ENCODE measurements around the gene KLHL14. TPM values are rescaled to one million over a fixed set of nuclear protein-coding genes. Genes with fewer than 3 reads are reported as not detected.

The KLHL14 gene, protein sequence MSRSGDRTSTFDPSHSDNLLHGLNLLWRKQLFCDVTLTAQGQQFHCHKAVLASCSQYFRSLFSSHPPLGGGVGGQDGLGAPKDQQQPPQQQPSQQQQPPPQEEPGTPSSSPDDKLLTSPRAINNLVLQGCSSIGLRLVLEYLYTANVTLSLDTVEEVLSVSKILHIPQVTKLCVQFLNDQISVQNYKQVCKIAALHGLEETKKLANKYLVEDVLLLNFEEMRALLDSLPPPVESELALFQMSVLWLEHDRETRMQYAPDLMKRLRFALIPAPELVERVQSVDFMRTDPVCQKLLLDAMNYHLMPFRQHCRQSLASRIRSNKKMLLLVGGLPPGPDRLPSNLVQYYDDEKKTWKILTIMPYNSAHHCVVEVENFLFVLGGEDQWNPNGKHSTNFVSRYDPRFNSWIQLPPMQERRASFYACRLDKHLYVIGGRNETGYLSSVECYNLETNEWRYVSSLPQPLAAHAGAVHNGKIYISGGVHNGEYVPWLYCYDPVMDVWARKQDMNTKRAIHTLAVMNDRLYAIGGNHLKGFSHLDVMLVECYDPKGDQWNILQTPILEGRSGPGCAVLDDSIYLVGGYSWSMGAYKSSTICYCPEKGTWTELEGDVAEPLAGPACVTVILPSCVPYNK
- 0.52 TPM for total RNA-seq

DNA sequence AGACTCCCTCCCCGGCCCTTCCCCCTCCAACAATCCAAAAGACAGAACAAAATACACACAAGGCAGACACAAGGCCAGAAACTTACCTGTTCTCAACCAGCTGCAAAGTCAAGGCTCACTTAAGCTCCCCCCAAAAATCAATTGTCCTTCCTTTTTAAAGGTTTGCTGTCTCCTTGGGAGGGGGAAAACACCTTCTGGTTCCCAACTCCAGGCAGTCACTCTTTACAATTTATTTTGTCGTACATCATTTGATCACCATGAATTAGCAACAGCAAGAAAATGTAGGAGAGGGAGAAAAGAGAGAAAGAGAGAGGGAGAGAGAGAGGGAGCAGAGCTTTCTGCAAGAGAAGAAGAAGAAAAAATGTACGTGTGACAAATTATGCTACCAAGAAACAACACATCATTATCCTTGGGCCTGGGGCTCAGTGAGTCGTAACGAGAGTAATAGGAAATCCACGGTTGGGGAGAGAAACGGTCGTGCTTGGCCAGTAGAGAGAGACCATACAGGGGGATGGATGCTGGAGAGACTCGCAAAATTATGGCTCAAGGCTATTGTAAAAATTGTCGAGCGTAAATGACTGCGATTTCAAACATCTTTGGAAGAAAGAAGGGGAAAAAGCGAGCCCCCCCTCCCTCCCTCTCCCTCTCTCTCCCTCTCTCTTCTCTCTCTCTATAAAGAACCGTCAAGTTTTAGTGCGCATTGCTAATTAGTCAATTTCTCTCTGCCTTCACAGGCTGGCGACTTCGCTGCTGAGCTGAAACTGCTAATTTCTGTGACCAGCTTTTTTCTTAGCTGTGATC lies at the start of gene KLHL14:
KLHL14 (minus strand) TSS at position 443 of the 801 bp plus-strand sequence. CDS start 2,432 bp downstream, outside the sequence.
- H3K36me3 ChIP-seq (ENCODE audit: control insufficient read depth in 3 of 3, insufficient read depth in 3 of 3, low read length in 3 of 3): no peaks in the 10 kb centered on the region
- peaks cover 10 to 11% (median 11%) of the 10 kb centered on the region in 3 donors for H3K4me1 ChIP-seq (ENCODE audit: control insufficient read depth in 3 of 3, insufficient read depth in 3 of 3, low read length in 3 of 3)
- no peak within 1 kb of the TSS for H3K9ac ChIP-seq (ENCODE audit: low read depth in 1 of 3, low read length in 3 of 3)
- H3K9me3 ChIP-seq (ENCODE audit: control insufficient read depth in 3 of 3, low read length in 3 of 3): no peaks in the 10 kb centered on the region
- H3K27ac ChIP-seq (ENCODE audit: low read depth, low read length): no peak within 1 kb of the TSS
- H3K27me3 ChIP-seq (ENCODE audit: control insufficient read depth in 3 of 3, insufficient read depth in 3 of 3, low read length in 3 of 3): peaks cover 26 to 30% (median 29%) of the 10 kb centered on the region in 3 donors
- peak within 1 kb of the TSS in 1 of 3 donors; percentile 22 for H3K4me3 ChIP-seq (ENCODE audit: low read length in 3 of 3)

DNA sequence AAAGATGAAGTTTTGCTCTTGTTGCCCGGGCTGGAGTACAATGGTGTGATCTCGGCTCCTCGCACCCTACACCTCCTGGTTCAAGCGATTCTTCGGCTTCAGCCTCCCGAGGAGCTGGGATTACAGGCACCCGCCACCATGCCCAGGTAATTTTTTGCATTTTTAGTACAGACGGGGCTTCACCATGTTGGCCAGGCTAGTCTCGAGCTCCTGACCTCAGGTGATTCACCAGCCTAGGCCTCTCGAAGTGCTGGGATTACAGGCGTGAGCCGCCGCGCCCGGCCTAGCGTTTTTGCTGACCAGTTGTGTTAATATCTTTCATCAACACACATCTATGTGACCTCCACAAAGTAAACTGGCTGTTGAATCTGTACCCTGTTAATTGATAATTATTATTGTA lies 49.4 kb upstream of the KLHL14 start:
- H3K36me3 ChIP-seq (ENCODE audit: control insufficient read depth in 3 of 3, insufficient read depth in 3 of 3, low read length in 3 of 3): no peaks in the 10 kb centered on the region
- no peaks in the 10 kb centered on the region for H3K9me3 ChIP-seq (ENCODE audit: control insufficient read depth in 3 of 3, low read length in 3 of 3)
- H3K9ac ChIP-seq (ENCODE audit: low read depth in 1 of 3, low read length in 3 of 3): no peak overlapping the region
- H3K4me1 ChIP-seq (ENCODE audit: control insufficient read depth in 3 of 3, insufficient read depth in 3 of 3, low read length in 3 of 3): no peaks in the 10 kb centered on the region
- H3K27me3 ChIP-seq (ENCODE audit: control insufficient read depth in 3 of 3, insufficient read depth in 3 of 3, low read length in 3 of 3): no peaks in the 10 kb centered on the region
- H3K4me3 ChIP-seq (ENCODE audit: low read length in 3 of 3): no peak overlapping the region
- H3K27ac ChIP-seq (ENCODE audit: low read depth, low read length): no peak overlapping the region

DNA sequence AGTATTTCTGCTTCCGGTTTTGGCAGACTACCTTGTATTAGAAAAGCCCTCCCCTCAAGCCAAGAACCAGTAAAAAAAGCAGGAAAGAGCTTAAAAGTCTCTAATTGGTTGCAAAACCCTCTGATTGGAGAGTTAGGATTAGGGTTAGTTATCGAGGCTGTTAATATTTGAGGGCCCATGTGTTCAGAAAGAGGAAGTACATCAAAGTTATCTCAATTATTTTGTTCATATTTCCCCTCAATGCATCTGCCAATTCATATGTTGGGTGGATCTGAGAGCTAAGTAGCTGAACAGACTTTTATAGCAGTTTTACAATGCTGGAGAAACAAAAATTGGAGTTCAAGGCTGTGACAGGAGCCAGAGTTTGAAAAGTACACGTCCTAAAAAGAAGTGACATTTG lies 43.1 kb upstream of the KLHL14 start:
- H3K27ac ChIP-seq (ENCODE audit: low read depth, low read length): no peak overlapping the region
- no peaks in the 10 kb centered on the region for H3K27me3 ChIP-seq (ENCODE audit: control insufficient read depth in 3 of 3, insufficient read depth in 3 of 3, low read length in 3 of 3)
- H3K36me3 ChIP-seq (ENCODE audit: control insufficient read depth in 3 of 3, insufficient read depth in 3 of 3, low read length in 3 of 3): no peaks in the 10 kb centered on the region
- H3K9me3 ChIP-seq (ENCODE audit: control insufficient read depth in 3 of 3, low read length in 3 of 3): no peaks in the 10 kb centered on the region
- no peaks in the 10 kb centered on the region for H3K4me1 ChIP-seq (ENCODE audit: control insufficient read depth in 3 of 3, insufficient read depth in 3 of 3, low read length in 3 of 3)
- H3K9ac ChIP-seq (ENCODE audit: low read depth in 1 of 3, low read length in 3 of 3): no peak overlapping the region
- H3K4me3 ChIP-seq (ENCODE audit: low read length in 3 of 3): no peak overlapping the region

DNA sequence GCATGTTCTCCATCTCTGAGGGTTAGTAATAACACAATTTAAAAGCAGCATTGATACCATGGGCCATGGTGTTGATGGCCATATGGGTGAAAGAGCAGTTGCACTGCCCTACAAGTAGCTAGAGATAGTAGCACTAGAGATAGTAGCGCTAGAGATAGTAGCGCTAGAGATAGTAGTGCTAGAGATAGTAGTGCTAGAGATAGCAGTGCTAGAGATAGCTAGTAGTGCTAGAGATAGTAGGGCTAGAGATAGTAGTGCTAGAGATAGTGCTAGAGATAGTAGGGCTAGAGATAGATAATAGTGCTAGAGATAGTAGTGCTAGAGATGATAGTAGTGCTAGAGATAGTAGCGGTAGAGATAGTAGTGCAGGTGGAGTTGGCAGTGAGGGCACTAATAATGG lies 39.5 kb upstream of the KLHL14 start:
- H3K27me3 ChIP-seq (ENCODE audit: control insufficient read depth in 3 of 3, insufficient read depth in 3 of 3, low read length in 3 of 3): no peaks in the 10 kb centered on the region
- no peak overlapping the region for H3K4me3 ChIP-seq (ENCODE audit: low read length in 3 of 3)
- no peaks in the 10 kb centered on the region for H3K4me1 ChIP-seq (ENCODE audit: control insufficient read depth in 3 of 3, insufficient read depth in 3 of 3, low read length in 3 of 3)
- H3K9me3 ChIP-seq (ENCODE audit: control insufficient read depth in 3 of 3, low read length in 3 of 3): no peaks in the 10 kb centered on the region
- H3K9ac ChIP-seq (ENCODE audit: low read depth in 1 of 3, low read length in 3 of 3): no peak overlapping the region
- H3K27ac ChIP-seq (ENCODE audit: low read depth, low read length): no peak overlapping the region
- H3K36me3 ChIP-seq (ENCODE audit: control insufficient read depth in 3 of 3, insufficient read depth in 3 of 3, low read length in 3 of 3): no peaks in the 10 kb centered on the region

DNA sequence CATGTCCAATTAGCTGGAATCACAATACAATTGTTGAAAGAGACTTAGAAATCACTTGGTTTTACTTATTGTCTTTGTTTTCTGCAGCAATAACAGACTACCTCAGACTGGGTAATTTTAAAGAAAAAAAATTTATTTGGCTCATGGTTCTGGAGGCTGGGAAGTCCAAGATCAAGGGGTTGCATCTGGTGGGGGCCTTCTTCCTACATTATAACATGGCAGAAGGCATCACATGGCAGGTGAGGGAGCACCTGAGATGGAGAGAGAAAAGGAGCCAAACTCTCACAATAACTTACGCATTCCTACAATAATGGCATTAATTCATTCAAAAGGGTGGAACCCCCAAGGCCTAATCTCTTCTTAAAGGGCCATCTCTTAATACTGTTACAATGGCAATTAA lies 37.5 kb upstream of the KLHL14 start:
- Histone ChIP-seq H3K27me3 (ENCODE audit: control insufficient read depth in 3 of 3, insufficient read depth in 3 of 3, low read length in 3 of 3) (no peaks in the 10 kb centered on the region), H3K9ac (ENCODE audit: low read depth in 1 of 3, low read length in 3 of 3) (no peak overlapping the region), H3K36me3 (ENCODE audit: control insufficient read depth in 3 of 3, insufficient read depth in 3 of 3, low read length in 3 of 3) (no peaks in the 10 kb centered on the region), H3K9me3 (ENCODE audit: control insufficient read depth in 3 of 3, low read length in 3 of 3) (no peaks in the 10 kb centered on the region), H3K4me3 (ENCODE audit: low read length in 3 of 3) (no peak overlapping the region), H3K4me1 (ENCODE audit: control insufficient read depth in 3 of 3, insufficient read depth in 3 of 3, low read length in 3 of 3) (no peaks in the 10 kb centered on the region), H3K27ac (ENCODE audit: low read depth, low read length) (no peak overlapping the region)

DNA sequence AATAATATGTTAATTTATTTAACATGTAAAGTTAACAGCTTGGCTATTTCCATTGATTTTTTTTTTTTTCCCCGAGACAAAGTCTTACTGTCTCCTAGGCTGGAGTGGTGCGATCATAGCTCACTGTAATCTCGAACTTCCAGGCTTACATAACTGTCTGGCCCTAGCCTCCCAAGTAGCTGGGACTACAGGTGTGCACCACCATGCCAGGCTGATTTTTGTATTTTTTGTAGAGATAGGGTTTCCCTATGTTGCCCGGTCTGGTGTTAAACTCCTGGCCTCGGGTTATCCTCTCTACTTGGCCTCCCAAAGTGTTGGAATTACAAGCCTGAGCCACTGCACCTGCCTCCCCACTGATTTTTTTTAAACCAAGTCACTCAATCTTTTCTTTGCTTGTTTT lies 32.5 kb upstream of the KLHL14 start:
- Histone ChIP-seq H3K9ac (ENCODE audit: low read depth in 1 of 3, low read length in 3 of 3) (no peak overlapping the region), H3K9me3 (ENCODE audit: control insufficient read depth in 3 of 3, low read length in 3 of 3) (no peaks in the 10 kb centered on the region), H3K27ac (ENCODE audit: low read depth, low read length) (no peak overlapping the region), H3K36me3 (ENCODE audit: control insufficient read depth in 3 of 3, insufficient read depth in 3 of 3, low read length in 3 of 3) (no peaks in the 10 kb centered on the region), H3K27me3 (ENCODE audit: control insufficient read depth in 3 of 3, insufficient read depth in 3 of 3, low read length in 3 of 3) (no peaks in the 10 kb centered on the region), H3K4me3 (ENCODE audit: low read length in 3 of 3) (no peak overlapping the region), H3K4me1 (ENCODE audit: control insufficient read depth in 3 of 3, insufficient read depth in 3 of 3, low read length in 3 of 3) (no peaks in the 10 kb centered on the region)

DNA sequence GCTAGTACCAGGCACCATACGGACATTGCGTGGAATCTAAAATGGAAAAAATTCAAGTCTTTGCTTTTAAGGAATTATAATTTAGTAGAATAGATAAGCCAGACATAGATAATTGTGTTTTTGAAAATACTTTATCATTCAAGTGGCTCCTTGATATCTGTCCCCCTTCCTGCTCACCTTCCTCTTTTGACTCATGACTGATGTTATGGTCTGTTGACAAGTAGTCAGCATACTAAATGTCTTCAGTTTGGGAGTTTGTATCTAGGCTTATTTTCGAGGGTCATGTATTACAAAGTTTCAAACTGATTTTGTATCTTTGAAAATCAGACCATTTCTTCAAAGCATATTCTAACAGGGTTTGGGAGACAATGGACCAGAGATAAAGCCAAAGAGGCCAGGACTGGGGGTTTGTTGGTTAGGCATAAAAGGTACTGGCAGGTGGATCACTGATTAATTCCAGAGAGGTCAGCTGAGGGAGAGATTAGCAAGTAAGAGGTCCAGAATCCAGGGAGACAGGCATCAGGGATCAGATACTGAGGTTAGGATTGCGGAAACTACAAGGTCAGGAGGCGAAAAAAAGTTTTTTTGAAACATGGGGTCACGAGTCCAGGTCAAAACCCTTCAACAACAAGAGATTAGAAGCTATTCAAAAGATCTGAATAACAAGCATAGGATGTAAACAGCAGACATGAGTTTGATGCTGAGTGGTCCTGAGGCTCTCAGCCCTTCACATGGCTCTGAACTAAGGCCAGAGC lies 31.5 kb upstream of the KLHL14 start:
- H3K4me3 ChIP-seq (ENCODE audit: low read length in 3 of 3): no peak overlapping the region
- H3K27ac ChIP-seq (ENCODE audit: low read depth, low read length): no peak overlapping the region
- no peaks in the 10 kb centered on the region for H3K9me3 ChIP-seq (ENCODE audit: control insufficient read depth in 3 of 3, low read length in 3 of 3)
- no peak overlapping the region for H3K9ac ChIP-seq (ENCODE audit: low read depth in 1 of 3, low read length in 3 of 3)
- H3K27me3 ChIP-seq (ENCODE audit: control insufficient read depth in 3 of 3, insufficient read depth in 3 of 3, low read length in 3 of 3): no peaks in the 10 kb centered on the region
- H3K4me1 ChIP-seq (ENCODE audit: control insufficient read depth in 3 of 3, insufficient read depth in 3 of 3, low read length in 3 of 3): no peaks in the 10 kb centered on the region
- no peaks in the 10 kb centered on the region for H3K36me3 ChIP-seq (ENCODE audit: control insufficient read depth in 3 of 3, insufficient read depth in 3 of 3, low read length in 3 of 3)

DNA sequence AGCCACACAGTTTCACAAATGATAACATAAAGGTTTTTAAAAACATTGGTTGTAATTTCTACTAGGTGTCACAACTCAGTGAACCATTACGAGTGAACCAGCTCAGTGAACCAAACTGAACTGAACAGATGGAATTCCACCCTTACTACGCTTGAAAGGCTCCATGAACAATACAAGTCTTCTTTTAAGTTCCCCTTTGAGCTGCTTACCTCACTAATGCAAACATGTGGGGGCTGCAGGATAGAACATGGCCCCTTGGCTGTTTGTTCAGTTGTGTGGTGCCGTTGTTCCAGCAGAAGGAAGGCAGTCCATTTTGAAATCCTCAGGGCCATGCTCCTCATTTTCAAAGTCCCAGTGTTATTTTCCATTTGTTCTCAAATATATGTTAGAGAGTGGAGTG lies 30.7 kb upstream of the KLHL14 start:
- Histone ChIP-seq H3K27me3 (ENCODE audit: control insufficient read depth in 3 of 3, insufficient read depth in 3 of 3, low read length in 3 of 3) (no peaks in the 10 kb centered on the region), H3K4me3 (ENCODE audit: low read length in 3 of 3) (no peak overlapping the region), H3K9ac (ENCODE audit: low read depth in 1 of 3, low read length in 3 of 3) (no peak overlapping the region), H3K4me1 (ENCODE audit: control insufficient read depth in 3 of 3, insufficient read depth in 3 of 3, low read length in 3 of 3) (no peaks in the 10 kb centered on the region), H3K36me3 (ENCODE audit: control insufficient read depth in 3 of 3, insufficient read depth in 3 of 3, low read length in 3 of 3) (no peaks in the 10 kb centered on the region), H3K9me3 (ENCODE audit: control insufficient read depth in 3 of 3, low read length in 3 of 3) (no peaks in the 10 kb centered on the region), H3K27ac (ENCODE audit: low read depth, low read length) (no peak overlapping the region)

DNA sequence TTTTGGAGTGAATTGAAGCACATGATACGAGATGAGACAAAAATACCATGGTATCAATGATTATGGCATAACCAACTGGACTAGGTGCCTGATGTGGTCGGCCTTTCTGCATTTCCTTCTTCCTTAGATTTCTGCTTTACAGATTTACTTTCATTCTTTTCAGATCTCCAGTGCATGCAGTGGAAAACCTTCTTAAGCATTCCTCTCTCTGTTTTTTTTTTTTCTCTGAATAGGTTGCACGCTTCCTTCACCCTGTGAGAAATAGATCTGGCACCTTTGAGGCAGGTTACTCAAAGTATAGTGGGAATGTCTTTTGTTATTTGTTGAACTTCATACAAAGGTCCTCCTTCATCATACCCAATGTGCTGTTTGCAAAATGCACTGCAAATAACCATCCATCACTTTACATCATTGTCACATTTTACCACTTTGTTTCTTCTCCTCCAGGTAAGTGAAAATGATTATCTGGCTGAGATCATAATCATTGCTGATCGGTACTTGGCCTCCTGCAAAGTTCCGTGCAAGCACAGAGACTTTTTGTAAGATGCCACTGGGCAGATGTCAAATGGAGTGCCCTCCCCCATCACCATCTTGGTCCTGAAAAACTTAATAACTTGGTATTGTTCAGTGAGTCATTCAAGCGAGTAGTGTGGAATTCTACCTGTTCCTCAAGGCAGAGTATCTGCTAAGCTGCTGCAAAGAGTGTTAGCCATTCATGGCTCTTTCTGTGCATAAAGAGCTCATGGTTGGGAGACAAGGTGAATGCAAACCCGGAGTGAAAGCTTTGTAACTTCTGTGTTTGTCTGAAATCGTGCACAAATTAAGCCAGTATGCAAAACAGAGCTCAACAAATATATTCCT lies 30.0 kb upstream of the KLHL14 start:
- H3K27ac ChIP-seq (ENCODE audit: low read depth, low read length): no peak overlapping the region
- no peaks in the 10 kb centered on the region for H3K27me3 ChIP-seq (ENCODE audit: control insufficient read depth in 3 of 3, insufficient read depth in 3 of 3, low read length in 3 of 3)
- no peak overlapping the region for H3K9ac ChIP-seq (ENCODE audit: low read depth in 1 of 3, low read length in 3 of 3)
- no peaks in the 10 kb centered on the region for H3K36me3 ChIP-seq (ENCODE audit: control insufficient read depth in 3 of 3, insufficient read depth in 3 of 3, low read length in 3 of 3)
- H3K9me3 ChIP-seq (ENCODE audit: control insufficient read depth in 3 of 3, low read length in 3 of 3): peaks cover 0 to 3% (median 0%) of the 10 kb centered on the region in 3 donors
- no peak overlapping the region for H3K4me3 ChIP-seq (ENCODE audit: low read length in 3 of 3)
- H3K4me1 ChIP-seq (ENCODE audit: control insufficient read depth in 3 of 3, insufficient read depth in 3 of 3, low read length in 3 of 3): no peaks in the 10 kb centered on the region
